Testis (tissue), 2 donors: ENCODE measurements around the gene PITPNM3.

Experiments used
- POLR2A ChIP-seq: fragments of 450-650 bp; IDR thresholded peaks from one replicate; pipeline ENCODE4 v1.6.1; 2017; ENCODE audit warnings: antibody characterized with exemption, mild to moderate bottlenecking, moderate library complexity
- TF ChIP-seq, protein P1 (sequence below), 3 experiments: fragments of 450-650 bp in 2 of 3; fragments of 200-600 bp in 1 of 3; sonication (generic) in 1 of 3; IDR thresholded peaks; one replicate each; pipeline ENCODE4 v1.5.1; 2016 to 2019; ENCODE audit warnings: antibody characterized with exemption in 3 of 3, mild to moderate bottlenecking in 2 of 3, moderate library complexity in 1 of 3

DNA sequence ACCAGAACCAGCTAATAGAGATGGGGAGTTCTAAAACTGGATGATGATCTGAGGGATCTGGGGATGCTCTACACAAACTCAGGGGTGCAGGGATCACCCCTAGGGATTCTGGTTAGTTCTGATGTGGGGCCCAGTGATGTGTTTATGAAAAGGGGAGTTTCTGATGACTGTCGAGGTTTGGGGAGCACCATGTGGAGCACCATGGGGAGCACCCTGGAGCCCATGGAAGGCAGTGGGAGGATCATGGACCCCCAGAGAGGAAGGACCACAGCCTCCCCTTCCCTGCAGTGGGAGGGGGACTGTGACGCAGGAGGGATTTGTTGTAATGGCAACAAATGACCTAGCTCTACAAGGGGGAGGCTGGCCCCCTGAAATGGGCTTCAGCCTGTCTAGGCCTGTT, 93.7 kb downstream of the PITPNM3 start:
- no peak for TF ChIP-seq POLR2A
- TF ChIP-seq, protein P1, sequence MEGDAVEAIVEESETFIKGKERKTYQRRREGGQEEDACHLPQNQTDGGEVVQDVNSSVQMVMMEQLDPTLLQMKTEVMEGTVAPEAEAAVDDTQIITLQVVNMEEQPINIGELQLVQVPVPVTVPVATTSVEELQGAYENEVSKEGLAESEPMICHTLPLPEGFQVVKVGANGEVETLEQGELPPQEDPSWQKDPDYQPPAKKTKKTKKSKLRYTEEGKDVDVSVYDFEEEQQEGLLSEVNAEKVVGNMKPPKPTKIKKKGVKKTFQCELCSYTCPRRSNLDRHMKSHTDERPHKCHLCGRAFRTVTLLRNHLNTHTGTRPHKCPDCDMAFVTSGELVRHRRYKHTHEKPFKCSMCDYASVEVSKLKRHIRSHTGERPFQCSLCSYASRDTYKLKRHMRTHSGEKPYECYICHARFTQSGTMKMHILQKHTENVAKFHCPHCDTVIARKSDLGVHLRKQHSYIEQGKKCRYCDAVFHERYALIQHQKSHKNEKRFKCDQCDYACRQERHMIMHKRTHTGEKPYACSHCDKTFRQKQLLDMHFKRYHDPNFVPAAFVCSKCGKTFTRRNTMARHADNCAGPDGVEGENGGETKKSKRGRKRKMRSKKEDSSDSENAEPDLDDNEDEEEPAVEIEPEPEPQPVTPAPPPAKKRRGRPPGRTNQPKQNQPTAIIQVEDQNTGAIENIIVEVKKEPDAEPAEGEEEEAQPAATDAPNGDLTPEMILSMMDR (IDR thresholded peaks at IDR 0.05) = no peak
